Activated CD8-positive, alpha-beta T cell treated with anti-CD3 and anti-CD28 coated beads, Interleukin-2, amount 10 ng/mL, durations not matched to agents 7 days and 5 days (primary cell): ENCODE measurements around the gene C6orf132. TPM values are rescaled to one million over a fixed set of nuclear protein-coding genes. Genes with fewer than 3 reads are reported as not detected.
A peak's percentile ranks its signal among the peaks of the same experiment; 100 is the strongest.

Experiments
- ATAC-seq: fragments of 150-1000 bp; cut with Tn5 transposase; one replicate; pipeline ENCODE4 v1.10.0; 2021; ENCODE audit warnings: moderate library complexity
- CTCF ChIA-PET: fragments of 350-600 bp; sonication (Branson Sonifier 250); formaldehyde crosslinking; loops from one replicate; lab custom pipeline; 2021; ENCODE audit warnings: antibody characterized with exemption; lab: Charles Lee
- POLR2A ChIA-PET: fragments of 350-600 bp; sonication (Branson Sonifier 250); formaldehyde crosslinking; loops from one replicate; lab custom pipeline; 2021; ENCODE audit warnings: antibody characterized with exemption; lab: Charles Lee
- DNase-seq: peaks from one replicate; pipeline ENCODE4 v3.0.0-alpha.2; 2020
- H3K27ac Mint-ChIP-seq: one replicate; pipeline ENCODE4 v1.8.0; 2021; ENCODE audit warnings: mild to moderate bottlenecking, mixed read lengths
- H3K27me3 Mint-ChIP-seq: one replicate; pipeline ENCODE4 v1.8.0; 2021; ENCODE audit warnings: low read depth, mixed read lengths
- H3K36me3 Mint-ChIP-seq: one replicate; pipeline ENCODE4 v1.8.0; 2021; ENCODE audit warnings: low read depth, mixed read lengths
- H3K4me1 Mint-ChIP-seq: one replicate; pipeline ENCODE4 v1.8.0; 2021; ENCODE audit warnings: low read depth, mixed read lengths
- H3K4me3 Mint-ChIP-seq: one replicate; pipeline ENCODE4 v1.8.0; 2021; ENCODE audit warnings: mild to moderate bottlenecking, mixed read lengths
- H3K9me3 Mint-ChIP-seq: one replicate; pipeline ENCODE4 v1.8.0; 2022; ENCODE audit warnings: mixed read lengths; ENCODE audit not compliant: insufficient read depth
- total RNA-seq, 2 experiments: library from RNA; stranded (reverse); gene quantifications; one replicate each; pipeline ENCODE4 v1.2.3, GENCODE V29; 2021

C6orf132 gene
- total RNA-seq, 2 experiments from 2014 or later = 0.03 TPM; not detected in 1

DNA sequence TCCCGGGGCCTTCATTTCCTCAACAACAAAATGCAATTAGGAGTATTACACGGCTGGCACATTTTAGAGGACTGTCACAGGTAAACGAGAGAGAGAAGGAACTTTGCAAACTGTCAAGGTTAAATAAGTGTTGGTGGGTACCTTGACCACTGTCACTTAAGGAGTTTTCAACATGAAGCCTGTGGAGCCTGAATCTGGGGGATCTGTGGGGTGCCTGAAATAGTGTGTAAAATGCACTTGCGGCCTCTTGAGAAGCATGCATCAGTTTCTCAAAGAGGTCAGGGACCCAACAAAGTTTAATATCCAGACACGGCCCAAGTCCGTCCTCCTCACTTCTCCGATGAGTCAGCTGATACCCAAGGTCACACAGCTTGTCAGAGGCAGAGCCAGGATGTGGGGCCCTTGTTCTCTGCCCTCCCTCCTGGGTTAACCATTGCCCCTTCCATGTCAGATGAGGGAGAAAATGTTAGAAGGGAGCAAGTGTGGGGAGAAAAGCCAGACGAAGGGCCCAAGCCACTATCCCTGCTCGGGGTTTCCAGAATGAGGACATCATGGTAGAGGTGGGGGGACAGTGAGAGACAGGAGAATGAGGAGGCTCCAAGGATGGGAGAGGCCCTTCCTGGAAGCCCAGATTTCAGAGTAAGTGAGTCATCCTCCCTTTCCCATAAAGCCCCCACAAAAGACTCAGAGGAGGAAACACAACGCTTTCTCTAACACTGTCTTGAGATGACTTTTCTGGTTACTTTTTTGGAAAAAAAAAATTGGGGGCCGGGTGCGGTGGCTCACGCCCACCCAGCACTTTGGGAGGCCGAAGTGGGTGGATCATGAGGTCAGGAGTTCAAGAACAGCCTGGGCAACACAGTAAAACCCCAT, 42.2 kb downstream of the C6orf132 start:
- CTCF ChIA-PET = interaction anchor here (1.5 kb wide), 1 partner anchor 56 kb away, joined by 4 read pairs; no protein-coding TSS in a partner anchor
- no peak for DNase-seq
- H3K4me3 Mint-ChIP-seq = no peak overlapping the region

DNA sequence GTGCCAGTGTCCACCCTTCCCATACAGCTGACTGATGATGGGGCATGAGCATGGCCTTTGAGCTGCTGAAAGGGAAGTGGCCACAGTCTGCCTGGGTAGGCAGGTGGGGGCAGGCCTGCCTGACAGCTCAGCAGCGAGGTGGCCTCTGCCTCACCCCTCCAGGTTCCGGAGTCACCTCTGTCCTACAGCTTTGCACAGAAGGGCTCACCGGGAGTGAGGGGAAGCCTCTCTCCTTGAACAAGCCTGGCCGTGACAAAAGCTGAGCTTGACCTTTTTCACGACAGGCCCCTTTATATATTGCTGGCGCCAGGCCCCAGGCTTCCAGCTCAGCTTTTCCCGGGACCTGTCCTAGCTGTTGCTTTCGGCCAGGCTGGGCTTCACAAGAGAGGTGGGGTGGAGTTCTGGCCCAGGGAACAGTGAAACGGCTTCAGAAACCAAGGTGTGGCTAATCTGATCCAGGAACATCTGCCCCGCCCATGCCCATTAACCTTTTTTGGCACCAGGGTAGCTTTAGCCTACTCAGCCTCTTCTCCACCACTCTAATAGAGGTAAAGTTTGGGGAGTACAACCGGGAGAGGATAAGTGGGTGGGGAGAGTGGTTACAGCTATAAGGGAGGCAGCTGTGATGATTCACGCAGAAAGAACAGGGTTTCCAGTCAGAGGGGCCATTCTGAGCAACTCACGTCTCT, 42.9 kb downstream of the C6orf132 start:
- Mint-ChIP-seq H3K4me3 (no peak overlapping the region), H3K9me3 (no peaks in the 10 kb centered on the region), H3K4me1 (peaks cover 26% of the 10 kb centered on the region), H3K27me3 (no peaks in the 10 kb centered on the region), H3K27ac (peak overlapping the region; percentile 46), H3K36me3 (no peaks in the 10 kb centered on the region)
- CTCF ChIA-PET = no interaction called here
- DNase-seq = no peak
- no peak for ATAC-seq
- POLR2A ChIA-PET = no interaction called here

More for the DNA sequence above, 42.2 kb downstream of the C6orf132 start:
- Mint-ChIP-seq H3K36me3 (no peaks in the 10 kb centered on the region), H3K4me1 (peaks cover 30% of the 10 kb centered on the region), H3K27ac (peak overlapping the region; percentile 46), H3K27me3 (no peaks in the 10 kb centered on the region), H3K9me3 (no peaks in the 10 kb centered on the region)
- POLR2A ChIA-PET = interaction anchor here (1.8 kb wide), 1 partner anchor 49 kb away, joined by 5 read pairs; the partner anchor contains the start of gene TAF8
- no peak for ATAC-seq

DNA sequence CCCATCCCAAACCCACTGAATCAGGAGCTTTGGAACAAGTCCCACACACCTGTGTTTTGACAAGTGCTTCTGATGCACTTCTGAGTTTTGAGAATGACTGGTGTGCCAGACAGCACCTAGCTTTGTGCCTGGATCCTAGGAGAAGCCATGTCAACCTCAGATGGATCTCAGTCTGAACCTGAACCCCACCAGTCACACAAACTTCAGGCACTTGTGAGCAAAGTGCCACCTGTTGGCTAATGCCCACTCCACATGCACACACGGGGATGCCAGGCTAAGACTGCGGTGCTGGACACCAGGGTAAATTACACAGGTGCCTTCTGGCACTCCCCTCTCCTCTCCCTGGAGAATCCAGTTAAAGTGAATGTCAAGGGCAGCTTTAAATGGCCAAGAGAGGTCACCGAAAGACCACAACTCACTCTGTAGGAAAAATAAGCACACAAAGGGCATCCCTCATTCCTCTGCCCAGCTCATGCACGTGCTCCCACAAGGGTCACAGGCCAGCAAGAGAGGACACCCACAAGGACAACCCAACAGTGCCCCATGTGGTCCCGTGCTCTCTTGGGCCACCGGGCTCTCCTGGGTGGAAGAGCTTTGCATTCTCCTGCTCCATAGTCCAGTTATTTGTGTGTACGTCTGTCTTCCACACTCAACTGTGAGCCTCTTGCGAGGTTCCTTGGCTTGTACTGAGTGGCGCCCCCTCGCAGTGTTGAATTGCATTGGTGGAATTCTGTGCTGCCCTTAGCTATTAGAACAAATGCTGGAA, 46.5 kb downstream of the C6orf132 start:
- ATAC-seq (no peak), DNase-seq (no peak)
- H3K4me1 Mint-ChIP-seq = peaks cover 11% of the 10 kb centered on the region
- H3K36me3 Mint-ChIP-seq = no peaks in the 10 kb centered on the region
- H3K9me3 Mint-ChIP-seq = no peaks in the 10 kb centered on the region
- ChIA-PET POLR2A (interaction anchor here (0.6 kb wide), 1 partner anchor 135 kb away, joined by 3 read pairs; no protein-coding TSS in a partner anchor), CTCF (interaction anchor here (0.9 to 2.3 kb wide), 3 partner anchors 9 to 45 kb away, joined by 3 to 14 read pairs (median 4); partner anchors contain the start of gene TAF8)
- no peak overlapping the region for H3K27ac Mint-ChIP-seq
- no peak overlapping the region for H3K4me3 Mint-ChIP-seq
- no peaks in the 10 kb centered on the region for H3K27me3 Mint-ChIP-seq

DNA sequence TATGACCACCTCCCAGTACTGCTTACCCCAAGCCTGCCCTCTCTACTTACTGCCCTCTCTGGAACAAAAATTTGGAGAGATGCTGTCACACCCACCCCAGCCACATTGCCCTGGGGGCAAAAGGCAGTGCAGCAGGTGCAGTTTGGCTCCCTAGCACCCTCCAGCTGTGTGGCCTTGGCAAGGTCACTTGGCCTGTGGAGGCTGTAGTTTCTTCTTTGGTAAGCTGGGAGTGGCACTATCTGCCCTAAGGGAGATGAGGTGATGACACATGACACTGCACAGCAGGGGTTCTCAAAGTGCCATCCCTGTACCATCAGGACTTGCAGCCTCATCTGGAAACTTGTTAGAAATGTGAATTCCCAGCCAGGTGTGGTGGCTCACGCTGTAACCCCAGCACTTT, 47.3 kb downstream of the C6orf132 start:
- CTCF ChIA-PET = interaction anchor here (1.3 to 2.3 kb wide), 2 partner anchors 9 to 17 kb away, joined by 3 to 14 read pairs; no protein-coding TSS in a partner anchor
- no peaks in the 10 kb centered on the region for H3K27me3 Mint-ChIP-seq
- POLR2A ChIA-PET = no interaction called here
- no peaks in the 10 kb centered on the region for H3K9me3 Mint-ChIP-seq
- ATAC-seq (no peak), DNase-seq (no peak)
- no peak overlapping the region for H3K27ac Mint-ChIP-seq
- no peak overlapping the region for H3K4me3 Mint-ChIP-seq
- peaks cover 5% of the 10 kb centered on the region for H3K4me1 Mint-ChIP-seq
- no peaks in the 10 kb centered on the region for H3K36me3 Mint-ChIP-seq

DNA sequence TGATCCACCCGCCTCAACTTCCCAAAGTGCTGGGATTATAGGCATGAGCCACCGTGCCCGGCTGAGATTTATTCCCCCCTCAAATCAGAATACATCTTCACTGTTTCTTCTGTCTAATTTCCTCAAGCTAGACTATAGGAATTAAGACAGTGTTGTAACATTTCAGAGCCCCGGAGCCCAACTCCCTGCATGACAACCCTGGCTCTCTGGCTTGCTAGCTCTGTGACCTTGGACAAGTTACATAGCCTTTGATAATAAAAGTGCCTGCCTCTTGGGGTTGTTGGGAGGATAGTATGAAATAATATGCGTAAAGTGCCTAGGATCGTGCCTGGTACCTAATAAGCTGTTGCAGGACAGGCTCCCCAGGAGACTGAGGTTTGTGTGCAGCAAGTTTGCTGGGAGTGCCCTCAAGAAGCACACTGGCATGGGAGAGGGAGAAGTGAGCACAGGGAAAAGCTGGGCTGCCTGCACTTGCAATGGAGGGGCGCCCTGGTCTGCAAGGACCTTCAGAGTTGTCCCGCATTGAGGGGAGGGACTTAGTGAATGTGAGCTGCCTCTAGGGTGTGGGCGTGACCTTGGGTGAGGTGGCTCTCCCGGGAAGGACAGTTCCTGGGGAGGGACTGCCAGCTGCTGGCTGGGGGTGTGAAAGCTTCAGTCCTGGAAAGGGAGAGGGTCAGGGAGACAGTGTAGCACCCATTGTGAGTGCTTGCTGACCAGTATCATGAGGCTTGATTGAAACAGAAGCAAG, 48.7 kb downstream of the C6orf132 start:
- Mint-ChIP-seq H3K4me1 (no peaks in the 10 kb centered on the region), H3K27ac (peak overlapping the region; percentile 24), H3K27me3 (no peaks in the 10 kb centered on the region), H3K9me3 (no peaks in the 10 kb centered on the region), H3K4me3 (no peak overlapping the region), H3K36me3 (no peaks in the 10 kb centered on the region)
- ATAC-seq = no peak
- no peak for DNase-seq
- ChIA-PET CTCF (interaction anchor here (1.6 to 3.3 kb wide), 2 partner anchors 11 to 454 kb away, joined by 6 to 23 read pairs; no protein-coding TSS in a partner anchor), POLR2A (no interaction called here)

DNA sequence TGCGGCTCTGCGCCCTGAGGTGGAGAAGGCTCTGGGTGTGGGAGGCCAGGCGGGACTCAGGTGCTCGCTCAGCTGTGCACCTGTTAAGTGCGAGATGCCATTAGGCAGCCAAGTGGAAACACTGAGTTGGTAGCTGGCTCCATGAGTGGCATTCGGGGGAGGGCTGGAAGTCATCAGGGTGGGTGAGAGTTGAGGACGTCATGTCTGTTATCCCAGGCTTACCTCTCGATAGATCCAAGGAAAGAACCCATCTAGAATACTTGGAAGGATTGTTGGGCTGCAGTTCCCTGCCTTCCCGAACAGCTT, 50.7 kb downstream of the C6orf132 start:
- POLR2A ChIA-PET = interaction anchor here (1.8 kb wide), 1 partner anchor 13 kb away, joined by 5 read pairs; no protein-coding TSS in a partner anchor
- ATAC-seq (no peak), DNase-seq (no peak)
- Mint-ChIP-seq H3K27ac (no peak overlapping the region), H3K4me3 (no peak overlapping the region), H3K27me3 (no peaks in the 10 kb centered on the region), H3K9me3 (no peaks in the 10 kb centered on the region), H3K36me3 (no peaks in the 10 kb centered on the region), H3K4me1 (no peaks in the 10 kb centered on the region)
- CTCF ChIA-PET = interaction anchor here (0.9 to 3.3 kb wide), 3 partner anchors 11 to 123 kb away, joined by 3 to 23 read pairs (median 3); no protein-coding TSS in a partner anchor

DNA sequence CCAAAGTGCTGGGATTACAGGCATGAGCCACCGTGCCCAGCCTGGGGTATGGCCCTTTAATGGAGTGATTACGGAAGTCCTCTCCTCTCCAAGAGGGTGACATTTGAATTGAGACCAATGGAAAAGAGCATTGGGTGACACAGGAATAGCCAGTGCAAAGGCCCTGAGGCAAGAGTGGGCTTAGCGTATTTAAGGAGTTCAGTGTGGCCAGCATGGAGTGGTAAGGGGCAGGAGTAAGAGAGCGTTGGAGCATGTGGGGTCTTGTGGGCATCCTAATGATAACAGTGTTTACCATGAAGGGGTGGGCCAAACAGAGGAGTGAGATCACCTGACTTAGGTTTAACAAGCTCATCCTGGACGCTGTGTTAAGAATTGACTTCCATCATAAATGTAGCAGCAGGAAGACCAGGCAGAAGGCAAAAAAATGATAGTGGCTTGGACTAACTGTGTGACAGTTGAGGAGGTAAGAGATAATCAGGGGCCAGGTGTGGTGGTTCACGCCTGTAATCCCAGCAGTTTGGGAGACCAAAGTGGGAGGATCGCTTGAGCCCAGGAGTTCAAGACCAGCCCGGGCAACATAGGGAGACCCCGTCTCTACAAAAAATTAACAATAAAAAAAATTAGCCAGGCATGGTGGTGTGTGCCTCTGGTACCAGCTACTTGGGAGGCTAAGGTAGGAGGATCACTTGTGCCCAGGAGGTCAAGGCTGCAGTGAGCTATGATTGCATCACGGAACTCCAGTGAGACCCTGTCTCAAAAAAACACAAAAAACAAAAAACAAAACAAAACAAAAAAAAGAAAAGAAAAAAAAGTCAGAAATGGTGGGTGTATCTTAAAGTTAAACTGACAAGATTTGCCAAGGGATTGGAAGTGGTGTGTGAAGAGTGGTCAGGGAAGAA, 51.4 kb downstream of the C6orf132 start:
- H3K9me3 Mint-ChIP-seq = no peaks in the 10 kb centered on the region
- H3K27me3 Mint-ChIP-seq = no peaks in the 10 kb centered on the region
- no peaks in the 10 kb centered on the region for H3K36me3 Mint-ChIP-seq
- no peak overlapping the region for H3K27ac Mint-ChIP-seq
- ATAC-seq (no peak), DNase-seq (no peak)
- no peaks in the 10 kb centered on the region for H3K4me1 Mint-ChIP-seq
- ChIA-PET CTCF (interaction anchor here (0.9 to 3.3 kb wide), 4 partner anchors 11 to 124 kb away, joined by 3 to 23 read pairs (median 8); no protein-coding TSS in a partner anchor), POLR2A (interaction anchor here (1.8 kb wide), 1 partner anchor 13 kb away, joined by 5 read pairs; no protein-coding TSS in a partner anchor)
- H3K4me3 Mint-ChIP-seq = no peak overlapping the region

DNA sequence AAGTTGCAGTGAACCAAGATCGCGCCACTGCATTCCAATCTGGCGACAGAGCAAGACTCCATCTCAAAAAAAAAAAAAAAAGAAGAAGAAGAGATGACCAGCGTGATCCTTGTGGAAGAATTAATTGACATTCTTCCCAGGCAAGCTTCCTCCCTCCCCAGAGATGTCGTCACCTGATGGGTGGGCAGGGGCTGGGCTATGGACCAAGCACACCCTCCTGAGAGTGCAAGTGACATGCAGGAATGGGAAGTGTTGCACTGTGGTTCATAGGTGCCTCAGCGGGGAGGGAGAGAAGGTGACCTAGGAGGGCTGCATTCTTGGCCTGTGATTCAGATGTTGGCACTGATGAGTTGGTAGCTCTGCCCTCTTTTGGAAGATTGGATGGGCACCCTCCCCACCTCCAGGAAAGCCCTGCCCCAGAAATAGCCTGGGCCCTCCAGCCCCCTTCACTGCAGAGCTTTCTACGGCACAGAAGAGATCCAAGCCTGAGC, 54.3 kb downstream of the C6orf132 start:
- ChIA-PET CTCF (interaction anchor here (2.5 kb wide), 1 partner anchor 16 kb away, joined by 14 read pairs; no protein-coding TSS in a partner anchor), POLR2A (no interaction called here)
- peaks cover 4% of the 10 kb centered on the region for H3K36me3 Mint-ChIP-seq
- H3K27me3 Mint-ChIP-seq = no peaks in the 10 kb centered on the region
- H3K9me3 Mint-ChIP-seq = no peaks in the 10 kb centered on the region
- no peak overlapping the region for H3K27ac Mint-ChIP-seq
- no peaks in the 10 kb centered on the region for H3K4me1 Mint-ChIP-seq
- no peak for DNase-seq
- no peak overlapping the region for H3K4me3 Mint-ChIP-seq
- ATAC-seq = no peak

DNA sequence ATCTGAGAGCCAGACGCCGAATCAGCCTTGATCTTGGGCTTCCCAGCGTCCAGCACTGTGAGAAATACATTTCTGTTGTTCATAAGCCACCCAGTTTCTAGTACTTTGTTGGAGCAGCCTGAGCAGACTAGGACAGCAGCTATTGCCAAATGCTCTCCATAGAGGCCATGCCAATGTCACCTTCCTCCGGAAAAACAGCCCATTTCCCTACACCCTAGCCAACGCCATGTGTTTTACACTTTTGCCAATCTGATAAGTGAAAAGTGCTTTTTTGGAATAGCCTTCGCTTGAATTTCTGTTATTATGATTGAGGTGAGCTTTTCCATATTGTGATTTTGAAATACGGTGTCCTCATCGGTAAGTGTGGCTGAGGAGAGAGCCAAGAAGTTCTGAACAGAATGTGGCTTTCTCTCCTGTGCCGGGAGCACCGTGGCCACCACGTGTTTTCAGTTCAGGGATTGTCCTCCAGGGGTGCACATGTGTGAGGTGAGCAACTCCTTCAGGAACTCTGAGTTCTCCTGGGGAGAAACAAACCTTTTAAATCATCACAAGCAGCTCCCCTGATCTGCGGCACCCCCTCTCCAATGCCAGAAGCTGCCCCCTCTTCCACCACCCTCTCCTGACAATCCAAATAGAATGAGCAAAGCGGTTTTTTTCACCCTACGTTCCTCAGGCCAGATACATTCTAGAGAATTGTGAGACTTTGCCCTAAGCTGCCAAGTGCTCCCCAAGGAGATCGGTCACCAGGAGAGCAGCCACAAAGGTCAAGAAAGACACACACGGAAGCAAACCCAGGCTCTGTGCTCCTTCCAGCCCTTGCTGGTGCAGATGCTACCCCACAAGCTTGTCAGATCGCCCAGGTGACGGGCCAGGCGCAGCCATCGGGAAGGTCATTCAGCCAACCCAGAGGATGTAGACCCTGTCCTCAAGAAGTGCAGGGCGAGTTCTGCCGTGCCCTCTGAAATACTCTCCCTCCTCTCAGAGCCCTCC, 56.1 kb downstream of the C6orf132 start:
- no peaks in the 10 kb centered on the region for H3K4me1 Mint-ChIP-seq
- H3K27me3 Mint-ChIP-seq = no peaks in the 10 kb centered on the region
- H3K9me3 Mint-ChIP-seq = no peaks in the 10 kb centered on the region
- no peak overlapping the region for H3K4me3 Mint-ChIP-seq
- ATAC-seq (no peak), DNase-seq (no peak)
- no peak overlapping the region for H3K27ac Mint-ChIP-seq
- ChIA-PET CTCF (interaction anchor here (0.8 to 1.7 kb wide), 3 partner anchors 18 to 128 kb away, joined by 3 to 10 read pairs (median 8); no protein-coding TSS in a partner anchor), POLR2A (no interaction called here)
- peaks cover 8% of the 10 kb centered on the region for H3K36me3 Mint-ChIP-seq
